GM18520 (cell line): Measurements from ENCODE around the gene FRG2B.
"Not testable (repeated sequence)": the region's sequence is repeated elsewhere in the genome, so short reads cannot be mapped to it uniquely, and the experiment has no call there.

ENCODE experiments used
- ATAC-seq: cut with Tn5 transposase; IDR thresholded peaks from one replicate; pipeline ENCODE4 v1.9.1; 2021; ENCODE audit not compliant: unreplicated experiment

The FRG2B gene

GRCh38 chr10:133600657-133601056 is 25.9 kb downstream of the FRG2B start:
- no peak for ATAC-seq

- not testable (repeated sequence) for ATAC-seq
Observed at GRCh38 chr10:133599869-133600268, 26.7 kb downstream of the FRG2B start.

- no peak for ATAC-seq
Observed at GRCh38 chr10:133592716-133593115, 33.9 kb downstream of the FRG2B start.

- ATAC-seq = no peak
Observed at GRCh38 chr10:133590970-133591359, 35.6 kb downstream of the FRG2B start.

GRCh38 chr10:133590226-133590969 is 36.2 kb downstream of the FRG2B start:
- no peak for ATAC-seq

GRCh38 chr10:133577037-133577436 is 49.6 kb downstream of the FRG2B start:
- ATAC-seq = not testable (repeated sequence)
